Bronchial epithelial cell (primary cell): ENCODE measurements around the gene ARHGEF33. TPM values are rescaled to one million over a fixed set of nuclear protein-coding genes. Genes with fewer than 3 reads are reported as not detected.

Experiments
- DNase-seq: peaks from one replicate; pipeline ENCODE4 v3.0.0-alpha.2; 2010; ENCODE audit warnings: low read depth
- FAIRE-seq: peaks from 2 replicates; lab custom pipeline; 2011; peaks lifted over from hg19 to GRCh38; lab: Jason Lieb, UNC
- H3K27me3 ChIP-seq: 2 replicates; pipeline ENCODE4 v1.5.1; 2011; ENCODE audit warnings: low read length; ENCODE audit not compliant: control insufficient read depth, insufficient read depth
- H3K36me3 ChIP-seq: 2 replicates; pipeline ENCODE4 v1.5.1; 2011; ENCODE audit warnings: low read length; ENCODE audit not compliant: control insufficient read depth, insufficient read depth
- H3K4me3 ChIP-seq: 2 replicates; pipeline ENCODE4 v1.5.1; 2011; ENCODE audit warnings: mild to moderate bottlenecking, low read depth, low read length, control low read depth
- CTCF ChIP-seq: IDR thresholded peaks from 2 replicates; pipeline ENCODE4 v1.5.1; 2011; ENCODE audit warnings: mild to moderate bottlenecking, moderate library complexity, low read length, control low read depth, inconsistent platforms; ENCODE audit not compliant: insufficient read depth, severe bottlenecking
- total RNA-seq: library from RNA; depleted of rRNA; stranded (reverse); fragments of >200 nt; gene quantifications from 2 replicates; pipeline ENCODE4 v1.2.1, GENCODE V29; 2014

The ARHGEF33 gene
- total RNA-seq, 1 donor from 2014 or later, result 0.26 TPM

GRCh38 chr2:38981003-38981669 is 91.5 kb downstream of the ARHGEF33 start:
- no peak overlapping the region for H3K4me3 ChIP-seq
- no peak for TF ChIP-seq CTCF
- DNase-seq (no peak), FAIRE-seq (no peak)
- H3K36me3 ChIP-seq, result peaks cover 2% of the 10 kb centered on the region
- no peaks in the 10 kb centered on the region for H3K27me3 ChIP-seq

- Histone ChIP-seq H3K36me3 (peaks cover 2% of the 10 kb centered on the region), H3K27me3 (no peaks in the 10 kb centered on the region), H3K4me3 (no peak overlapping the region)
- FAIRE-seq, result no peak
- DNase-seq, result no peak
- TF ChIP-seq CTCF, result no peak
Observed at GRCh38 chr2:38981670-38982357, 92.1 kb downstream of the ARHGEF33 start.

- H3K27me3 ChIP-seq, result no peaks in the 10 kb centered on the region
- H3K36me3 ChIP-seq, result peaks cover 2% of the 10 kb centered on the region
- H3K4me3 ChIP-seq, result no peak overlapping the region
- FAIRE-seq (no peak), DNase-seq (no peak)
- TF ChIP-seq CTCF, result no peak
Observed at GRCh38 chr2:38982498-38982897, 92.8 kb downstream of the ARHGEF33 start.

- FAIRE-seq (no peak), DNase-seq (no peak)
- peaks cover 3% of the 10 kb centered on the region for H3K36me3 ChIP-seq
- no peak overlapping the region for H3K4me3 ChIP-seq
- no peak for TF ChIP-seq CTCF
- H3K27me3 ChIP-seq, result no peaks in the 10 kb centered on the region
Observed at GRCh38 chr2:38988716-38989115, 99.0 kb downstream of the ARHGEF33 start.

GRCh38 chr2:38991899-38992298 is 102.2 kb downstream of the ARHGEF33 start:
- FAIRE-seq (no peak), DNase-seq (no peak)
- Histone ChIP-seq H3K4me3 (no peak overlapping the region), H3K36me3 (peaks cover 4% of the 10 kb centered on the region), H3K27me3 (no peaks in the 10 kb centered on the region)
- no peak for TF ChIP-seq CTCF

- TF ChIP-seq CTCF, result no peak
- no peaks in the 10 kb centered on the region for H3K27me3 ChIP-seq
- H3K36me3 ChIP-seq, result peaks cover 4% of the 10 kb centered on the region
- DNase-seq (peak; percentile 94), FAIRE-seq (no peak)
- H3K4me3 ChIP-seq, result no peak overlapping the region
Observed at GRCh38 chr2:38997781-38998180, 108.1 kb downstream of the ARHGEF33 start.
